Measurements from ENCODE around the gene ZNF341. TPM values are rescaled to one million over a fixed set of nuclear protein-coding genes. Genes with fewer than 3 reads are reported as not detected.

ZNF341 gene
- polyA plus RNA-seq, 1 donor (not counting 4 experiments of a cell fraction or from before 2014, with no cell fraction given) = 1.7 TPM

- H3K9me1 ChIP-seq (ENCODE audit: control insufficient read depth, extremely low read depth, insufficient read depth, low read length) = peaks cover 4% of the 10 kb centered on the region
- no peaks in the 10 kb centered on the region for H3K9me3 ChIP-seq (ENCODE audit: control insufficient read depth, low read depth, low read length)
- H3K4me3 ChIP-seq (ENCODE audit: control insufficient read depth in 2 of 3, extremely low read depth in 1 of 3, insufficient read depth in 2 of 3, low read depth in 1 of 3, low read length in 3 of 3) = no peak overlapping the region
- FAIRE-seq (no peak), DNase-seq (ENCODE audit: low read depth, low spot score) (no peak)
- peaks cover 40% of the 10 kb centered on the region for H4K20me1 ChIP-seq (ENCODE audit: control insufficient read depth, extremely low read depth, insufficient read depth, low read length)
- peaks cover 5 to 16% of the 10 kb centered on the region in 2 experiments for H3K36me3 ChIP-seq (ENCODE audit: control insufficient read depth in 2 of 2, extremely low read depth in 1 of 2, insufficient read depth in 2 of 2, low read length in 2 of 2)
- H3K27ac ChIP-seq (ENCODE audit: control insufficient read depth, insufficient read depth, low read length) = no peak overlapping the region
- dilution Hi-C loops (cut with MboI; ENCODE audit: extremely low pct_ligation_motif_present, low sequenced_read_pairs) = no loop called here
- peaks cover 94% of the 10 kb centered on the region for H3K79me2 ChIP-seq (ENCODE audit: control insufficient read depth, insufficient read depth, low read length)
- no peaks in the 10 kb centered on the region for H3K4me1 ChIP-seq (ENCODE audit: control insufficient read depth, extremely low read depth, insufficient read depth, low read length)
- no peaks in the 10 kb centered on the region for H3K27me3 ChIP-seq (ENCODE audit: control insufficient read depth, extremely low read depth, insufficient read depth, low read length)
- TF ChIP-seq CTCF (optimal IDR thresholded peaks at IDR 0.05 in 1 of 3, IDR thresholded peaks at IDR 0.05 in 1 of 3, conservative IDR thresholded peaks at IDR 0.05 in 1 of 3; ENCODE audit: extremely low read depth in 1 of 3, insufficient read depth in 2 of 3, low read length in 3 of 3) = no peak
- no peak for TF ChIP-seq EZH2 (IDR thresholded peaks at IDR 0.05; ENCODE audit: low read length)
- no peak overlapping the region for H2AFZ ChIP-seq (ENCODE audit: control insufficient read depth, low read length)
- no peak overlapping the region for H3K4me2 ChIP-seq (ENCODE audit: control insufficient read depth, extremely low read depth, insufficient read depth, low read depth, low read length)
- H3K9ac ChIP-seq (ENCODE audit: control insufficient read depth, extremely low read depth, insufficient read depth, low read length) = no peak overlapping the region
Observed at GRCh38 chr20:33821270-33821836, 89.6 kb downstream of the ZNF341 start.

GRCh38 chr20:33822423-33822822 is 90.6 kb downstream of the ZNF341 start:
- no peaks in the 10 kb centered on the region for H3K4me1 ChIP-seq (ENCODE audit: control insufficient read depth, extremely low read depth, insufficient read depth, low read length)
- H3K9me1 ChIP-seq (ENCODE audit: control insufficient read depth, extremely low read depth, insufficient read depth, low read length) = peaks cover 9% of the 10 kb centered on the region
- H3K36me3 ChIP-seq (ENCODE audit: control insufficient read depth in 2 of 2, extremely low read depth in 1 of 2, insufficient read depth in 2 of 2, low read length in 2 of 2) = peaks cover 5 to 16% of the 10 kb centered on the region in 2 experiments
- no peak for TF ChIP-seq CTCF (optimal IDR thresholded peaks at IDR 0.05 in 1 of 3, IDR thresholded peaks at IDR 0.05 in 1 of 3, conservative IDR thresholded peaks at IDR 0.05 in 1 of 3; ENCODE audit: extremely low read depth in 1 of 3, insufficient read depth in 2 of 3, low read length in 3 of 3)
- TF ChIP-seq EZH2 (IDR thresholded peaks at IDR 0.05; ENCODE audit: low read length) = no peak
- FAIRE-seq (no peak), DNase-seq (ENCODE audit: low read depth, low spot score) (no peak)
- dilution Hi-C loops (cut with MboI; ENCODE audit: extremely low pct_ligation_motif_present, low sequenced_read_pairs) = no loop called here
- no peak overlapping the region for H3K9ac ChIP-seq (ENCODE audit: control insufficient read depth, extremely low read depth, insufficient read depth, low read length)
- no peak overlapping the region for H2AFZ ChIP-seq (ENCODE audit: control insufficient read depth, low read length)
- no peak overlapping the region for H3K4me3 ChIP-seq (ENCODE audit: control insufficient read depth in 2 of 3, extremely low read depth in 1 of 3, insufficient read depth in 2 of 3, low read depth in 1 of 3, low read length in 3 of 3)
- no peaks in the 10 kb centered on the region for H3K9me3 ChIP-seq (ENCODE audit: control insufficient read depth, low read depth, low read length)
- no peak overlapping the region for H3K27ac ChIP-seq (ENCODE audit: control insufficient read depth, insufficient read depth, low read length)
- peaks cover 94% of the 10 kb centered on the region for H3K79me2 ChIP-seq (ENCODE audit: control insufficient read depth, insufficient read depth, low read length)
- peaks cover 37% of the 10 kb centered on the region for H4K20me1 ChIP-seq (ENCODE audit: control insufficient read depth, extremely low read depth, insufficient read depth, low read length)
- no peaks in the 10 kb centered on the region for H3K27me3 ChIP-seq (ENCODE audit: control insufficient read depth, extremely low read depth, insufficient read depth, low read length)
- H3K4me2 ChIP-seq (ENCODE audit: control insufficient read depth, extremely low read depth, insufficient read depth, low read depth, low read length) = no peak overlapping the region

Measured in keratinocyte (primary cell).